NCI-H510A treated with DMSO at 0.1 percent for 48 hours (cell line): Measurements from ENCODE around the gene WNK2.

Experiments
- DNase-seq: peaks from one replicate; lab custom pipeline; 2025; lab: John Stamatoyannopoulos, UW

The WNK2 gene

GRCh38 chr9:93254806-93255493 is 71.0 kb downstream of the WNK2 start:
- DNase-seq: no peak

GRCh38 chr9:93255494-93255867 is 71.5 kb downstream of the WNK2 start:
- DNase-seq: no peak

GRCh38 chr9:93255994-93256877 is 72.3 kb downstream of the WNK2 start:
- no peak for DNase-seq

GRCh38 chr9:93256878-93257807 is 73.2 kb downstream of the WNK2 start:
- no peak for DNase-seq

GRCh38 chr9:93257808-93258331 is 73.9 kb downstream of the WNK2 start:
- no peak for DNase-seq

- no peak for DNase-seq
These were observed 74.5 kb downstream of the WNK2 start for GRCh38 chr9:93258419-93258817.

GRCh38 chr9:93258818-93259489 is 75.0 kb downstream of the WNK2 start:
- no peak for DNase-seq

GRCh38 chr9:93259490-93260262 is 75.7 kb downstream of the WNK2 start:
- DNase-seq: no peak

- DNase-seq: no peak
These were observed 76.5 kb downstream of the WNK2 start for GRCh38 chr9:93260263-93261066.

GRCh38 chr9:93261281-93261680 is 77.3 kb downstream of the WNK2 start:
- DNase-seq: peak; percentile 21

- DNase-seq: no peak
These were observed 78.0 kb downstream of the WNK2 start for GRCh38 chr9:93261735-93262523.

- DNase-seq: peak; percentile 14
These were observed 78.8 kb downstream of the WNK2 start for GRCh38 chr9:93262537-93263310.

- DNase-seq: no peak
These were observed 79.6 kb downstream of the WNK2 start for GRCh38 chr9:93263334-93264229.

GRCh38 chr9:93264338-93265125 is 80.6 kb downstream of the WNK2 start:
- DNase-seq: no peak

GRCh38 chr9:93265301-93265971 is 81.5 kb downstream of the WNK2 start:
- no peak for DNase-seq

- no peak for DNase-seq
These were observed 82.0 kb downstream of the WNK2 start for GRCh38 chr9:93265972-93266371.
